SK-N-SH (cell line): ENCODE results near the gene TCHH. TPM values are rescaled to one million over a fixed set of nuclear protein-coding genes. Genes with fewer than 3 reads are reported as not detected.

ENCODE experiments used
- CTCF ChIA-PET: fragments of 300-600, 350-600 bp; formaldehyde crosslinking; extraction: SDS; loops from one replicate; lab custom pipeline; 2021; lab: Yijun Ruan, JAX
- POLR2A ChIA-PET: fragments of 350-600 bp; sonication (Branson Sonifier 250); formaldehyde crosslinking; extraction: SDS; loops from one replicate; lab custom pipeline; 2020; ENCODE audit warnings: antibody characterized with exemption, inconsistent platforms; lab: Yijun Ruan, JAX
- DNase-seq: peaks from one replicate; pipeline ENCODE4 v3.0.0; 2012
- H2AFZ ChIP-seq: fragments of 200-600 bp; sonication (generic); 2 replicates; pipeline ENCODE4 v1.8.1; 2016; ENCODE audit warnings: antibody characterized with exemption, mild to moderate bottlenecking, low read depth
- H3F3A ChIP-seq: fragments of 200-600 bp; sonication (generic); replicated peaks from 2 replicates; pipeline ENCODE3; 2016; ENCODE audit warnings: antibody characterized with exemption, mild to moderate bottlenecking; ENCODE audit not compliant: insufficient read depth
- H3K27ac ChIP-seq, 2 experiments: fragments of 200-500 bp in 1 of 2; fragments of 200-600 bp in 1 of 2; sonication (Bioruptor generic) in 1 of 2; sonication (generic), shearing (Covaris generic) in 1 of 2; 2 replicates each; pipeline versions ENCODE4 v1.5.1 to v1.6.1; 2014 to 2016; ENCODE audit warnings: low read depth in 2 of 2, inconsistent platforms in 1 of 2, low read length in 1 of 2, mild to moderate bottlenecking in 1 of 2, mixed read lengths in 1 of 2
- H3K27me3 ChIP-seq: fragments of 200-600 bp; sonication (generic), shearing (Covaris generic); 2 replicates; pipeline ENCODE4 v1.6.1; 2016; ENCODE audit warnings: mixed run types; ENCODE audit not compliant: insufficient read depth
- H3K36me3 ChIP-seq, 2 experiments: fragments of 200-500 bp in 1 of 2; fragments of 200-600 bp in 1 of 2; sonication (Bioruptor generic) in 1 of 2; sonication (generic) in 1 of 2; replicated peaks in 1 of 2; 2 replicates each; pipeline versions ENCODE3 to v1.5.1; 2014 to 2016; ENCODE audit warnings: low read length in 1 of 2, mild to moderate bottlenecking in 1 of 2; ENCODE audit not compliant: insufficient read depth in 2 of 2, control insufficient read depth in 1 of 2
- H3K4me1 ChIP-seq, 2 experiments: fragments of 200-500 bp in 1 of 2; fragments of 200-600 bp in 1 of 2; sonication (Bioruptor generic) in 1 of 2; sonication (generic), shearing (Covaris generic) in 1 of 2; 2 replicates each; pipeline versions ENCODE4 v1.5.1 to v1.6.1; 2014 to 2016; ENCODE audit warnings: low read depth in 1 of 2, low read length in 1 of 2, mixed run types in 1 of 2; ENCODE audit not compliant: insufficient read depth in 2 of 2, control insufficient read depth in 1 of 2
- H3K4me2 ChIP-seq: fragments of 200-600 bp; sonication (generic), shearing (Covaris generic); 2 replicates; pipeline ENCODE4 v1.6.1; 2017; ENCODE audit warnings: mixed run types
- H3K4me3 ChIP-seq, 2 experiments: fragments of 200-500 bp in 1 of 2; fragments of 200-600 bp in 1 of 2; sonication (Bioruptor generic) in 1 of 2; sonication (generic), shearing (Covaris generic) in 1 of 2; 2 replicates each; pipeline versions ENCODE4 v1.5.1 to v1.8.1; 2014 to 2016; ENCODE audit warnings: low read depth in 2 of 2, inconsistent platforms in 1 of 2, low read length in 1 of 2, mild to moderate bottlenecking in 1 of 2, mixed read lengths in 1 of 2, moderate library complexity in 1 of 2
- H3K79me2 ChIP-seq: fragments of 200-600 bp; sonication (generic); 2 replicates; pipeline ENCODE4 v1.8.1; 2017; ENCODE audit warnings: mild to moderate bottlenecking; ENCODE audit not compliant: insufficient read depth
- H3K9ac ChIP-seq: fragments of 200-600 bp; sonication (generic); 2 replicates; pipeline ENCODE4 v1.6.1; 2017; ENCODE audit warnings: mixed run types
- H3K9me2 ChIP-seq: fragments of 200-600 bp; sonication (generic); 2 replicates; pipeline ENCODE4 v1.6.1; 2017; ENCODE audit warnings: mixed run types
- H3K9me3 ChIP-seq: fragments of 200-600 bp; sonication (generic); 2 replicates; pipeline ENCODE4 v1.6.1; 2017; ENCODE audit warnings: mixed run types, mild to moderate bottlenecking, moderate library complexity
- H4K20me1 ChIP-seq: fragments of 200-600 bp; sonication (generic); 2 replicates; pipeline ENCODE4 v1.6.1; 2017; ENCODE audit warnings: mild to moderate bottlenecking, mixed run types; ENCODE audit not compliant: insufficient read depth
- EZH2phosphoT487 ChIP-seq: fragments of 200-600 bp; sonication (generic); IDR thresholded peaks from 2 replicates; pipeline ENCODE4 v1.6.1; 2017; ENCODE audit warnings: low read depth, mixed run types, mild to moderate bottlenecking, antibody characterized with exemption, moderate library complexity, borderline replicate concordance
- FOSL2 ChIP-seq: IDR thresholded peaks from 2 replicates; pipeline ENCODE4 v1.4.0; 2012; ENCODE audit warnings: low read depth, mild to moderate bottlenecking, moderate library complexity, borderline replicate concordance
- FOXJ3 ChIP-seq: sonication (generic); formaldehyde crosslinking; IDR thresholded peaks from 2 replicates; pipeline ENCODE4 v1.5.1; 2020; ENCODE audit warnings: mild to moderate bottlenecking, missing genetic modification reagents
- FOXM1 ChIP-seq: IDR thresholded peaks from 2 replicates; pipeline ENCODE4 v1.4.0; 2012; ENCODE audit warnings: low read depth, mild to moderate bottlenecking
- MAX ChIP-seq: IDR thresholded peaks from 2 replicates; pipeline ENCODE4 v1.4.0; 2012; ENCODE audit warnings: low read depth
- NFIC ChIP-seq: IDR thresholded peaks from 2 replicates; pipeline ENCODE4 v1.4.0; 2012; ENCODE audit warnings: borderline replicate concordance
- NRF1 ChIP-seq: IDR thresholded peaks from 2 replicates; pipeline ENCODE4 v1.6.1; 2012; ENCODE audit warnings: low read depth, mild to moderate bottlenecking, low read length
- POLR2AphosphoS5 ChIP-seq: IDR thresholded peaks from 2 replicates; pipeline ENCODE4 v1.6.1; 2012; ENCODE audit warnings: low read depth, low read length
- REST ChIP-seq: IDR thresholded peaks from 2 replicates; pipeline ENCODE4 v1.6.1; 2012; ENCODE audit warnings: mild to moderate bottlenecking, low read depth, low read length, moderate library complexity
- RFX5 ChIP-seq: IDR thresholded peaks from 2 replicates; pipeline ENCODE4 v1.6.1; 2012; ENCODE audit warnings: mild to moderate bottlenecking, improper control_type of control experiment, low read length
- SIN3A ChIP-seq: IDR thresholded peaks from 2 replicates; pipeline ENCODE4 v1.6.1; 2012; ENCODE audit warnings: low read depth, mild to moderate bottlenecking, low read length, moderate library complexity, borderline replicate concordance
- TAF1 ChIP-seq: IDR thresholded peaks from 2 replicates; pipeline ENCODE4 v1.6.1; 2012; ENCODE audit warnings: low read depth, mild to moderate bottlenecking, low read length, moderate library complexity, borderline replicate concordance
- USF1 ChIP-seq: IDR thresholded peaks from 2 replicates; pipeline ENCODE4 v1.4.0; 2012; ENCODE audit warnings: low read depth, borderline replicate concordance
- ZBTB33 ChIP-seq: IDR thresholded peaks from 2 replicates; pipeline ENCODE4 v1.4.0; 2012; ENCODE audit warnings: low read depth, borderline replicate concordance
- polyA plus RNA-seq, 3 experiments: library from polyadenylated mRNA; depleted of rRNA; stranded (reverse); fragments of >200 nt; gene quantifications; 2 replicates each; pipeline ENCODE4 v1.2.3, GENCODE V29; 2012

TCHH gene
- polyA plus RNA-seq, 1 of the 3 experiments (the other 2 are of a cell fraction), result not detected

GRCh38 chr1:152067150-152067549 is 48.1 kb downstream of the TCHH start:
- H3K79me2 ChIP-seq, result no peaks in the 10 kb centered on the region
- CTCF ChIA-PET, result interaction anchor here (2.1 kb wide), 1 partner anchor 14 kb away, joined by 8 read pairs; no protein-coding TSS in a partner anchor
- POLR2A ChIA-PET, result no interaction called here

More at GRCh38 chr1:152067150-152067549, 48.1 kb downstream of the TCHH start:
- no peaks in the 10 kb centered on the region for H3K9me3 ChIP-seq
- H3K27ac ChIP-seq, result no peak overlapping the region
- no peaks in the 10 kb centered on the region for H3K4me1 ChIP-seq
- no peak overlapping the region for H2AFZ ChIP-seq
- no peaks in the 10 kb centered on the region for H3F3A ChIP-seq
- H4K20me1 ChIP-seq, result no peaks in the 10 kb centered on the region
- H3K4me2 ChIP-seq, result no peak overlapping the region
- H3K9ac ChIP-seq, result no peak overlapping the region
- no peak overlapping the region for H3K4me3 ChIP-seq
- TF ChIP-seq NRF1, result no peak
- TF ChIP-seq FOSL2, result no peak
- TF ChIP-seq FOXJ3 (CRISPR knock-in tag), result no peak
- TF ChIP-seq EZH2phosphoT487, result no peak
- TF ChIP-seq POLR2AphosphoS5, result no peak
- no peak for TF ChIP-seq RFX5
- no peak for TF ChIP-seq TAF1
- TF ChIP-seq ZBTB33, result no peak
- TF ChIP-seq SIN3A, result no peak
- no peak for TF ChIP-seq FOXM1
- TF ChIP-seq MAX, result no peak
- no peak for TF ChIP-seq REST
- TF ChIP-seq NFIC, result no peak
- TF ChIP-seq USF1, result no peak
- H3K27me3 ChIP-seq, result peaks cover 54% of the 10 kb centered on the region
- no peaks in the 10 kb centered on the region for H3K36me3 ChIP-seq
- DNase-seq, result no peak
- no peaks in the 10 kb centered on the region for H3K9me2 ChIP-seq
